HepG2 (cell line): ENCODE results near the gene SSC5D. TPM values are rescaled to one million over a fixed set of nuclear protein-coding genes. Genes with fewer than 3 reads are reported as not detected.

Experiments used
- AHR ChIP-seq: IDR thresholded peaks from 2 replicates; pipeline ENCODE4 v1.6.1; 2018; ENCODE audit warnings: missing genetic modification reagents, missing compliant biosample characterization
- MLLT10 ChIP-seq: sonication (generic); formaldehyde crosslinking; IDR thresholded peaks from 2 replicates; pipeline ENCODE4 v1.4.0; 2020; ENCODE audit warnings: missing genetic modification reagents
- MYC ChIP-seq: sonication (generic); formaldehyde crosslinking; IDR thresholded peaks from 2 replicates; pipeline ENCODE4 v1.9.0; 2021; ENCODE audit warnings: missing genetic modification reagents, borderline replicate concordance
- ZFP62 ChIP-seq: sonication (generic); formaldehyde crosslinking; IDR thresholded peaks from 2 replicates; pipeline ENCODE4 v1.4.0; 2020; ENCODE audit warnings: missing genetic modification reagents
- ZNF891 ChIP-seq: sonication (generic); formaldehyde crosslinking; IDR thresholded peaks from 2 replicates; pipeline ENCODE4 v1.5.0; 2020; ENCODE audit warnings: mild to moderate bottlenecking, missing genetic modification reagents
- polyA plus RNA-seq, 8 experiments: library from polyadenylated mRNA; depleted of rRNA in 3 of 8; stranded (reverse) in 7 of 8; unstranded in 1 of 8; fragments of >200 nt; fragmentation: Illumina TruSeq in 4 of 8; extraction: Trizol in 4 of 8; gene quantifications; 2 replicates each; pipeline versions ENCODE4 v1.2.1 to v1.2.3, GENCODE V29; 2011 to 2016; ENCODE audit warnings: low read depth in 4 of 8, missing spikeins in 1 of 8, mixed read lengths in 1 of 8; ENCODE audit not compliant: insufficient read depth in 1 of 8
- total RNA-seq, 5 experiments: library from RNA; depleted of rRNA; stranded (reverse); fragments of >200 nt; fragmentation: Illumina TruSeq; extraction: Trizol; gene quantifications; 2 replicates each; pipeline ENCODE4 v1.2.3, GENCODE V29; 2016; ENCODE audit warnings: low read depth in 1 of 5
- TF ChIP-seq, protein P1 (sequence below): sonication (generic); formaldehyde crosslinking; IDR thresholded peaks from 2 replicates; pipeline ENCODE4 v1.4.0; 2020; ENCODE audit warnings: mild to moderate bottlenecking, missing genetic modification reagents
- TF ChIP-seq, protein P2 (sequence below): sonication (generic); formaldehyde crosslinking; conservative IDR thresholded peaks from 2 replicates; pipeline ENCODE4 v1.8.1; 2023; ENCODE audit warnings: missing genetic modification reagents
- TF ChIP-seq, protein P3 (sequence below): sonication (generic); formaldehyde crosslinking; IDR thresholded peaks from 2 replicates; pipeline ENCODE4 v1.5.0; 2020; ENCODE audit warnings: mild to moderate bottlenecking, missing genetic modification reagents
- TF ChIP-seq, protein P4 (sequence below): sonication (generic); formaldehyde crosslinking; IDR thresholded peaks from 2 replicates; pipeline ENCODE4 v1.4.0; 2020; ENCODE audit warnings: missing genetic modification reagents

SSC5D gene
- total and polyA plus RNA-seq, 2 of the 13 experiments (the other 11 are each of a cell fraction or from before 2014, with no cell fraction given), result not detected

DNA sequence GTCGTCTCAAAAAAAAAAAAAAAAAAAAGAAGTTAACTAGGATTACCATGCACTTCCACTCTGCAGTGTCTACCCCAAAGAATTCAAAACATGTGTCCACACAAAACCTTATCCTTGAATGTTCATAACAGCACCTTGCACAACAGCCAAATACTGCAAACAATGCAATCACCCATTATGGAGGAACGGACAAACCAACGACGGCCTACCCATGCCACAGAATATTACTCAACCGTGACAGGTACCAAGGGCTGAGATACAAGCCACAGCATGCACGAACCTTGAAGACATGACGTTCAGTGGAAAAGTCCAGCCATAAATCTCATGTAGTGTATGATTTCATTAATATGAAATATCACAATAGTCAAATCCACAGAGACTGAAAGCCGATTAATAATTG lies 42.2 kb upstream of the SSC5D start (continued):
- TF ChIP-seq, protein P1, sequence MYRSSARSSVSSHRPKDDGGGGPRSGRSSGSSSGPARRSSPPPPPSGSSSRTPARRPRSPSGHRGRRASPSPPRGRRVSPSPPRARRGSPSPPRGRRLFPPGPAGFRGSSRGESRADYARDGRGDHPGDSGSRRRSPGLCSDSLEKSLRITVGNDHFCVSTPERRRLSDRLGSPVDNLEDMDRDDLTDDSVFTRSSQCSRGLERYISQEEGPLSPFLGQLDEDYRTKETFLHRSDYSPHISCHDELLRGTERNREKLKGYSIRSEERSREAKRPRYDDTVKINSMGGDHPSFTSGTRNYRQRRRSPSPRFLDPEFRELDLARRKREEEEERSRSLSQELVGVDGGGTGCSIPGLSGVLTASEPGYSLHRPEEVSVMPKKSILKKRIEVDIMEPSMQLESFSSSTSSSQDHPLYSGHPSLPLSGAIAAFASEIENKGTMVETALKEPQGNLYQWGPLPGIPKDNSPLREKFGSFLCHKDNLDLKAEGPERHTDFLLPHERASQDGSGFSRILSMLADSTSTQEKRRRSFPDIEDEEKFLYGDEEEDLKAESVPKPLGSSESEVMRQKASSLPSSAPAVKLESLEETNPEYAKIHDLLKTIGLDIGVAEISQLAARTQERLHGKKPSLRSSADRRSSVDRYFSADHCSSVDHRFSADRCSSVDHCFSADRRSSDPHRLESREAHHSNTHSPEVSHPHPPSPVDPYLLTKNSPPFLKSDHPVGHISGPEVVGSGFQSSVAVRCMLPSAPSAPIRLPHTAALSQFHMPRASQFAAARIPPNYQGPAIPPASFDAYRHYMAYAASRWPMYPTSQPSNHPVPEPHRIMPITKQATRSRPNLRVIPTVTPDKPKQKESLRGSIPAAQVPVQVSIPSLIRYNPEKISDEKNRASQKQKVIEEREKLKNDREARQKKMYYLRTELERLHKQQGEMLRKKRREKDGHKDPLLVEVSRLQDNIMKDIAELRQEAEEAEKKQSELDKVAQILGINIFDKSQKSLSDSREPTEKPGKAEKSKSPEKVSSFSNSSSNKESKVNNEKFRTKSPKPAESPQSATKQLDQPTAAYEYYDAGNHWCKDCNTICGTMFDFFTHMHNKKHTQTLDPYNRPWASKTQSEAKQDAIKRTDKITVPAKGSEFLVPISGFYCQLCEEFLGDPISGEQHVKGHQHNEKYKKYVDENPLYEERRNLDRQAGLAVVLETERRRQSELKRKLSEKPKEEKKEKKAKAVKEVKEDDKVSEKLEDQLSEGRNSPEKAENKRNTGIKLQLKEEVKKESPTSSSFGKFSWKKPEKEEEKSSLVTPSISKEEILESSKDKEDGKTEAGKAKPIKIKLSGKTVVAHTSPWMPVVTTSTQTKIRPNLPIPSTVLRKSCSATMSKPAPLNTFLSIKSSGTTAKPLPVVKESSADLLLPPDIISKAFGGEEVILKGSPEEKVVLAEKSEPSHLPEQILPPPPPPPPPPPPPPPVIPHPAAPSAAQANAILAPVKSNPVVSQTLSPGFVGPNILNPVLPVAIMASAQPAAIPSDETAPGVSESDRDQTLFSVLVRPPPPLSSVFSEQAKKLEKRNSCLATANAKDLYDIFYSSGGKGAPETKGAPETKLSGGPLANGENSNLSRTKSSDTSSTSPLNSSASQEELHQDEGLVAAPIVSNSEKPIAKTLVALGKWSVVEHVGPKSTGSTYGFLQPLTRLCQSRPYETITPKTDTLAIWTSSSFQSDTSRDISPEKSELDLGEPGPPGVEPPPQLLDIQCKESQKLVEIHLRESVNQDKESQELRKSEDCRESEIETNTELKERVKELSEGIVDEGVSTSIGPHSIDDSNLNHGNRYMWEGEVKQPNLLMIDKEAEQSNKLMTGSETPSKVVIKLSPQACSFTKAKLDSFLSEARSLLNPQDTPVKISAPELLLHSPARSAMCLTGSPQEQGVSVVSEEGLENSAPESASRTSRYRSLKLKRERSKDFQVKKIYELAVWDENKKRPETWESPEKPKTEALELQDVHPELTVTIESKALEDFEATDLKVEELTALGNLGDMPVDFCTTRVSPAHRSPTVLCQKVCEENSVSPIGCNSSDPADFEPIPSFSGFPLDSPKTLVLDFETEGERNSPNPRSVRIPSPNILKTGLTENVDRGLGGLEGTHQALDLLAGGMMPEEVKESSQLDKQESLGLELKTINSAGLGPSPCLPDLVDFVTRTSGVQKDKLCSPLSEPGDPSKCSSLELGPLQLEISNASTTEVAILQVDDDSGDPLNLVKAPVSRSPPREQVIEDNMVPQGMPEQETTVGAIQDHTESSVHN (CRISPR knock-in tag), result no peak
- TF ChIP-seq MLLT10 (no peak), AHR (CRISPR knock-in tag) (no peak), ZNF891 (CRISPR knock-in tag) (no peak), MYC (CRISPR knock-in tag) (no peak), ZFP62 (CRISPR knock-in tag) (no peak)
- TF ChIP-seq, protein P2, sequence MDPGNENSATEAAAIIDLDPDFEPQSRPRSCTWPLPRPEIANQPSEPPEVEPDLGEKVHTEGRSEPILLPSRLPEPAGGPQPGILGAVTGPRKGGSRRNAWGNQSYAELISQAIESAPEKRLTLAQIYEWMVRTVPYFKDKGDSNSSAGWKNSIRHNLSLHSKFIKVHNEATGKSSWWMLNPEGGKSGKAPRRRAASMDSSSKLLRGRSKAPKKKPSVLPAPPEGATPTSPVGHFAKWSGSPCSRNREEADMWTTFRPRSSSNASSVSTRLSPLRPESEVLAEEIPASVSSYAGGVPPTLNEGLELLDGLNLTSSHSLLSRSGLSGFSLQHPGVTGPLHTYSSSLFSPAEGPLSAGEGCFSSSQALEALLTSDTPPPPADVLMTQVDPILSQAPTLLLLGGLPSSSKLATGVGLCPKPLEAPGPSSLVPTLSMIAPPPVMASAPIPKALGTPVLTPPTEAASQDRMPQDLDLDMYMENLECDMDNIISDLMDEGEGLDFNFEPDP, result no peak
- TF ChIP-seq, protein P3, sequence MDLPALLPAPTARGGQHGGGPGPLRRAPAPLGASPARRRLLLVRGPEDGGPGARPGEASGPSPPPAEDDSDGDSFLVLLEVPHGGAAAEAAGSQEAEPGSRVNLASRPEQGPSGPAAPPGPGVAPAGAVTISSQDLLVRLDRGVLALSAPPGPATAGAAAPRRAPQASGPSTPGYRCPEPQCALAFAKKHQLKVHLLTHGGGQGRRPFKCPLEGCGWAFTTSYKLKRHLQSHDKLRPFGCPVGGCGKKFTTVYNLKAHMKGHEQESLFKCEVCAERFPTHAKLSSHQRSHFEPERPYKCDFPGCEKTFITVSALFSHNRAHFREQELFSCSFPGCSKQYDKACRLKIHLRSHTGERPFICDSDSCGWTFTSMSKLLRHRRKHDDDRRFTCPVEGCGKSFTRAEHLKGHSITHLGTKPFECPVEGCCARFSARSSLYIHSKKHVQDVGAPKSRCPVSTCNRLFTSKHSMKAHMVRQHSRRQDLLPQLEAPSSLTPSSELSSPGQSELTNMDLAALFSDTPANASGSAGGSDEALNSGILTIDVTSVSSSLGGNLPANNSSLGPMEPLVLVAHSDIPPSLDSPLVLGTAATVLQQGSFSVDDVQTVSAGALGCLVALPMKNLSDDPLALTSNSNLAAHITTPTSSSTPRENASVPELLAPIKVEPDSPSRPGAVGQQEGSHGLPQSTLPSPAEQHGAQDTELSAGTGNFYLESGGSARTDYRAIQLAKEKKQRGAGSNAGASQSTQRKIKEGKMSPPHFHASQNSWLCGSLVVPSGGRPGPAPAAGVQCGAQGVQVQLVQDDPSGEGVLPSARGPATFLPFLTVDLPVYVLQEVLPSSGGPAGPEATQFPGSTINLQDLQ, result no peak
- TF ChIP-seq, protein P4, sequence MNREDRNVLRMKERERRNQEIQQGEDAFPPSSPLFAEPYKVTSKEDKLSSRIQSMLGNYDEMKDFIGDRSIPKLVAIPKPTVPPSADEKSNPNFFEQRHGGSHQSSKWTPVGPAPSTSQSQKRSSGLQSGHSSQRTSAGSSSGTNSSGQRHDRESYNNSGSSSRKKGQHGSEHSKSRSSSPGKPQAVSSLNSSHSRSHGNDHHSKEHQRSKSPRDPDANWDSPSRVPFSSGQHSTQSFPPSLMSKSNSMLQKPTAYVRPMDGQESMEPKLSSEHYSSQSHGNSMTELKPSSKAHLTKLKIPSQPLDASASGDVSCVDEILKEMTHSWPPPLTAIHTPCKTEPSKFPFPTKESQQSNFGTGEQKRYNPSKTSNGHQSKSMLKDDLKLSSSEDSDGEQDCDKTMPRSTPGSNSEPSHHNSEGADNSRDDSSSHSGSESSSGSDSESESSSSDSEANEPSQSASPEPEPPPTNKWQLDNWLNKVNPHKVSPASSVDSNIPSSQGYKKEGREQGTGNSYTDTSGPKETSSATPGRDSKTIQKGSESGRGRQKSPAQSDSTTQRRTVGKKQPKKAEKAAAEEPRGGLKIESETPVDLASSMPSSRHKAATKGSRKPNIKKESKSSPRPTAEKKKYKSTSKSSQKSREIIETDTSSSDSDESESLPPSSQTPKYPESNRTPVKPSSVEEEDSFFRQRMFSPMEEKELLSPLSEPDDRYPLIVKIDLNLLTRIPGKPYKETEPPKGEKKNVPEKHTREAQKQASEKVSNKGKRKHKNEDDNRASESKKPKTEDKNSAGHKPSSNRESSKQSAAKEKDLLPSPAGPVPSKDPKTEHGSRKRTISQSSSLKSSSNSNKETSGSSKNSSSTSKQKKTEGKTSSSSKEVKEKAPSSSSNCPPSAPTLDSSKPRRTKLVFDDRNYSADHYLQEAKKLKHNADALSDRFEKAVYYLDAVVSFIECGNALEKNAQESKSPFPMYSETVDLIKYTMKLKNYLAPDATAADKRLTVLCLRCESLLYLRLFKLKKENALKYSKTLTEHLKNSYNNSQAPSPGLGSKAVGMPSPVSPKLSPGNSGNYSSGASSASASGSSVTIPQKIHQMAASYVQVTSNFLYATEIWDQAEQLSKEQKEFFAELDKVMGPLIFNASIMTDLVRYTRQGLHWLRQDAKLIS (CRISPR knock-in tag), result no peak
- TF ChIP-seq, all 625 proteins: peak for 3
